ENCODE data around the gene TEX22.

Gene TEX22

DNA sequence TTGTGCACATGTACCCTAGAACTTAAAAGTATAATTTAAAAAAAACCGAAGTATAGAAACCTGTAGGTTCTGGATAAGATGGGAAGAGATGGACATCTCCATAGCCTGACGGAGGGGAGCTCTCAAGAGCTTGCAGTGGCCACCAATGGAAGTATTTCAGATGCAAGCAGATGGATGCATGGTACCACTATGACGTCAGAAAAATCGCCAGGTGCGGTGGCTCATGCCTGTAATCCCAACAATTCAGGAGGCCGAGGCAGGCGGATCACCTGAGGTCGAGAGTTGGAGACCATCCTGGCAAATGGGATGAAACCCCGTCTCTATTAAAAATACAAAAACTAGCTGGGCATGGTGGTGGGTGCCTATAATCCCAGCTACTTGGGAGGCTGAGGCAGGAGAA is 3.4 kb downstream of the TEX22 start:
- in situ Hi-C loops (cut with HindIII; ENCODE audit: low pct_unique_long_range_greater_than_20kb, low sequenced_read_pairs) = no loop called here

GRCh38 chr14:105408592-105408991 is 10.3 kb downstream of the TEX22 start:
- in situ Hi-C loops (cut with HindIII; ENCODE audit: low pct_unique_long_range_greater_than_20kb, low sequenced_read_pairs) = no loop called here
- no peak for TF ChIP-seq JUND (IDR thresholded peaks at IDR 0.05; ENCODE audit: low read depth)
- no peak for DNase-seq (ENCODE audit: low read depth in 1 of 2, low spot score in 1 of 2)

More for the DNA sequence above, 3.4 kb downstream of the TEX22 start:
- no peak for TF ChIP-seq JUND (IDR thresholded peaks at IDR 0.05; ENCODE audit: low read depth)
- DNase-seq (ENCODE audit: low read depth in 1 of 2, low spot score in 1 of 2) = no peak

GRCh38 chr14:105409364-105409763 is 11.0 kb downstream of the TEX22 start:
- no peak for DNase-seq (ENCODE audit: low read depth in 1 of 2, low spot score in 1 of 2)
- in situ Hi-C loops (cut with HindIII; ENCODE audit: low pct_unique_long_range_greater_than_20kb, low sequenced_read_pairs) = no loop called here
- no peak for TF ChIP-seq JUND (IDR thresholded peaks at IDR 0.05; ENCODE audit: low read depth)

GRCh38 chr14:105410642-105411016 is 12.3 kb downstream of the TEX22 start:
- TF ChIP-seq JUND (IDR thresholded peaks at IDR 0.05; ENCODE audit: low read depth) = no peak
- in situ Hi-C loops (cut with HindIII; ENCODE audit: low pct_unique_long_range_greater_than_20kb, low sequenced_read_pairs) = no loop called here
- no peak for DNase-seq (ENCODE audit: low read depth in 1 of 2, low spot score in 1 of 2)

DNA sequence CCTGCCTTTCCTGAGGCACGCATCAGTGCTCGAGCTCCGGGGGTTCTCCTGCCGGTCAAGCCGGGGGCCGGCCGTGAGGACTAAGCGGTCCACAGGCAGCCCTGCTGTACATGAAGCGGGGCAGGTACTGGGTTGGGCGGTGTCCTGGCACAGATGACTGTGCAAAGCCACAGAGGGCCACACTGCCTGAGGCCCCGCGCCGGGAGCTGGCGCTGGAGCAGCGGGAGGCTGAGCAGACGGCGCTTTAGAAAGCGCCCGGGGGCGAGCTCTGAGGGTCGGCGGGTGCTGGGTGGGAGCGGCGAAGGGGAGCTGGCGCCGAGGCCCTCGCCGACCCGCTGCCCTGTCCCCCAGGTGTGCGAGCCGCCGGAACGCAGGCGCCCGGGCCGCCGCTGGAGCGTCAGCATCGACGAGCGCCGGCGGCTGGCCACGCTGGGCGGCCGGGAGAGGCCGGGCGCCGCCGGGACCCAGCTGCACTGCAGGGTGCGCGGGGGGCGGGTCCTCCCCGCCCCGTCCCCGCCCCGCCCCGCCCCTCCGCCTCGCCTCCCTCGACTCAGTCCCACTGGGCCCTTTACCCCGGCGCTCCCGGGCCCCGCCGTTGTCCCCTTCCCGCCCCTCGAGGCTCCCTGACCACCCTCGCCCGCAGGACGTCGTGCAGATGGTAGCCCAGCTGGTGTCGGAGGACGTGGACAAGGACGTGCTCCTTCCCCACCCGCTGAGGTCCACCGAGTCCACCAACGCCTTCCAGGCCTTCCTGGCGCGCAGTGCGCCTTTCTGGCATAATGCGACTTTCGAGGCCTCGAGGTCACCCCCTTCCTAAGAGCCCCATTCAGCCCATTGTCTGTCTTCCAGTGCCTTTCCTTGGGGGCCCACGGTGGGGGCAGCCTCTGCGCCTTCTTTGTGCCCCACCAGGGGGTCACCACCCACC is 12.9 kb downstream of the TEX22 start:
- no peak for TF ChIP-seq JUND (IDR thresholded peaks at IDR 0.05; ENCODE audit: low read depth)
- in situ Hi-C loops (cut with HindIII; ENCODE audit: low pct_unique_long_range_greater_than_20kb, low sequenced_read_pairs) = no loop called here
- peak; percentile 65 to 98 for DNase-seq (ENCODE audit: low read depth in 1 of 2, low spot score in 1 of 2)

DNA sequence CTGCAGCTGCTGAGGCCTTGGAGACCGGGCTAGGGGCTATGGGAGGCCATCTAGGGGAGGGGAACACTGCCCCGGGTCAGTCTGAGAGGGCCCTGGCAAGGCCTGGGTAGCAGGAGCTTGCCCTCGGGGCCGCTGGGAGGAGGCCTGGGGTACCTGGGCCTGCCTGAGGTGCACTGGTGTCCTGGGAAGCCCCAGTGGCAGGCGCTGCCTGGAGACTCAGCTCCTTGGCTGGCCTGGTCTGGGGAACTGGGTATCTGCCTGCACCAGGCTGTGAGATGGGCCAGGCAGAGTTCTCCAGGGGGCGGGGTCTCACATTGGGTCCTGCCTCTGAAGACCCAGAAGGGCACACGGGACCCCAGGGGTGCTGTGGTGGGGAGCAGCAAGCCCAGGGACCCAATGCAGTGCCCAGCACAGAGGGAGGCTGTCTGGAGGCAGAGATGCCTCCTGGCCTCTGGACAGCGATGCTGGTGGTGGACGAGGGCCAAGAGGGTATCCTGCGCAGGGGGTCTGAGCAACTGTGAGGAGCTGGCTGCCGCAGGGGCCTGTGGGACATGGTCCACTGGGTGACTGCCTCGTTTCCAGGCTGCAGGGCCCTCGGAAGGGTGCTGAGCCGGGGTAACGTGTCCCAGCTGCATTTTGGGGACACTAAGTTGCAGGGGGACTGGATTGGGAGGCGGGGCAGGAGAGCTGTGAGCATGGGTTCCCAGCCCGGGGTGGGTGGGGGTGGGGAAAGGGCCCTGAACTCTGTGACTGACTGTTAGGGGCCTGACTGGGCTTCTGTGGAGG is 13.8 kb downstream of the TEX22 start:
- DNase-seq (ENCODE audit: low read depth in 1 of 2, low spot score in 1 of 2) = no peak
- in situ Hi-C loops (cut with HindIII; ENCODE audit: low pct_unique_long_range_greater_than_20kb, low sequenced_read_pairs) = no loop called here
- TF ChIP-seq JUND (IDR thresholded peaks at IDR 0.05; ENCODE audit: low read depth) = no peak

DNA sequence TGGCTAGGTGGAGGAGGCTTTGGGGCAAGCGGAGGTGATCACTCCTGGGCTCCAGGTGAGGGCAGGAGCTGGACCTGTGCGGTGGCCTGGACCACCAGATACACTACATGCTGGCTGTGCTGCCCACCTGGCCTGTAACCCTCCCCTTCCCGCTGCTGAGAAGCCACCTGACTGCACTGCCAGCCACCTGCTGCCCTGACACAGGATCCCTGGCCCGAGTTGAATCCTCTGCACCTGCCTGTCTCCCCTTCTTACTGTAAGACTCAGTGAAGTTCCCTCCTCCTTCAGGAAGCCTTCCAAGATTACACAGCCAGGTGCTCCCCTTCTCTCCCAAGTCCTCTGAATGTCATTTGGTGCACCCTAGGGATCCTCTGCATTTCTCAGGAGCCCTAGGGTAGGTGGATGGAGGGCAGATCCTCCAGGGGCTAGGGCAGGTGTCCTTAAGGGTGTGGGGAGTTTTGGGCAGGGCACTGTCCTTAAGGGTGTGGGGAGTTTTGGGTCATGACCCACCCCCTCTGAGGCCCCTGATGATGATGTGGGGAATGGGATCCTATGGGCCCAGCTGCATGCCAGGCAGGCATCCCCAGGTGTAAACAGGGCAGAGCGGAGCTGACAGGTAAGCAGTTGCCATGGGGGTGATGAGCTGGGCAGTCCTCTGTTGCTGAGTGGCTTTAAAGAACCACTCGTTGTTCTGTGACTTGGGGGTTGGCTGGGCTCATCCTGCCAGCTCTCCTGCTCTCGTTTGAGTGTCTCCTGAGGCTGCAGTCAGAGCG is 14.6 kb downstream of the TEX22 start:
- in situ Hi-C loops (cut with HindIII; ENCODE audit: low pct_unique_long_range_greater_than_20kb, low sequenced_read_pairs) = no loop called here
- DNase-seq (ENCODE audit: low read depth in 1 of 2, low spot score in 1 of 2) = no peak
- TF ChIP-seq JUND (IDR thresholded peaks at IDR 0.05; ENCODE audit: low read depth) = no peak

DNA sequence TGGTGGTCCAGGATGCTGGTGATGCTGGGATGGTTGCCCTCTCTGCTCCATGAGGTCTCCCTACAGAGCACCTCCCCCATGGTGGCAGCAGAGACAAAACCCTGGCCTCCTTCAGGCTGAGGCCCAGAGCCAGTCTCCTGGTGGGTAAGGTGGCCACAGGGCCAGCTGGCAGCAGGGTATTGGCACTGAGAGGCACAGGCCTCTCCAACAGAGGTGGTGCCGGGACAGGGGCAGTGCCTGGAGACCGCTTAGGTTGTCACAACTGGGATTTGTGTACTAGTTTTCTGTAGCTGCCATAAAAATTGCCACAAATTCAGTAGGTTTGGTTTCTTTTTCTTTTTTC is 15.2 kb downstream of the TEX22 start:
- in situ Hi-C loops (cut with HindIII; ENCODE audit: low pct_unique_long_range_greater_than_20kb, low sequenced_read_pairs) = no loop called here
- DNase-seq (ENCODE audit: low read depth in 1 of 2, low spot score in 1 of 2) = no peak
- no peak for TF ChIP-seq JUND (IDR thresholded peaks at IDR 0.05; ENCODE audit: low read depth)

DNA sequence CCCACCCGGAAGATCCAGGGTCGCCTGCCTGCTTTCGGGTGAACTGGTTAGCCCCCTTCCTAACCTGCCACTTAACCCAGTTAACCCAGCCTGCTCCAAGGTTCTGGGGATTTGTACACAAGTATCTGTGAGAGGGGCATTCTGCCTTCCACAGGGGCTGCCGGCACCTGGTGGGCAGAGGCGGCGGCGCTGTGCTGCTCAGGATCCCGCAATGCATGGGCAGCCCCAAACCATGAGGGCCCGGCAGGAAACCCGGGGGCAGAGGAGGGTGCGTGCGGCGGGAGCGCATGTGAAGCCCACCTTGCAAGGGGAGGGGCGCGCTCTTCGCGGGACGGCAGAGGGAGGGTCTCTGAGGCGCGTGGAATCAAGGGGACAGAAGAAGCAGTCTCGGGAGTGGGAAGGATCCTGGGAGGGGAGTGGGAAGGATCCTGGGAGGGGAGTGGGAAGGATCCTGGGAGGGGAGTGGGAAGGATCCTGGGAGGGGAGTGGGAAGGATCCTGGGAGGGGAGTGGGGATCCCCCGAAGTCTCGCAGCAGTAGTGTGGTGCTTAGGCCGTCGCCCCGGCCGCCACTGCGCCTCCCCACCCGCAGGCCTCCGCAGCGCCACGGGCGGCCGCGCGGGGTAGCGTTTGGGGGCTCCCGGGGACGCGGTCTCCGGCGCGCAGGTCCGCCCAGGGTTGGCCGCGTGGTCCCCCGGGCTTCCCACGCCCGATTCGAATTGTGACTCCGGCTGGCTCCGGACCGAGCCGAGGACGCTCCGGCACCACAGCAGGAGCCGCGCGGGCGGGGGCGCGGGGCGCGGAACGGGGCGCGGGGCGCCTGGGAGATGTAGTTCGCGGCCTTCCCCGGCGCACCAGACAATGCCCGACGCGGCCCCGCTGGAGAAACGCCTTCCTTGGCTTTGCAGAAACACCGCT is 16.4 kb downstream of the TEX22 start:
- in situ Hi-C loops (cut with HindIII; ENCODE audit: low pct_unique_long_range_greater_than_20kb, low sequenced_read_pairs) = no loop called here
- no peak for TF ChIP-seq JUND (IDR thresholded peaks at IDR 0.05; ENCODE audit: low read depth)
- peak; percentile 83 to 91 for DNase-seq (ENCODE audit: low read depth in 1 of 2, low spot score in 1 of 2)

- in situ Hi-C loops (cut with HindIII; ENCODE audit: low pct_unique_long_range_greater_than_20kb, low sequenced_read_pairs) = no loop called here
- no peak for DNase-seq (ENCODE audit: low read depth in 1 of 2, low spot score in 1 of 2)
- no peak for TF ChIP-seq JUND (IDR thresholded peaks at IDR 0.05; ENCODE audit: low read depth)
Observed at GRCh38 chr14:105415481-105416428, 17.4 kb downstream of the TEX22 start.

DNA sequence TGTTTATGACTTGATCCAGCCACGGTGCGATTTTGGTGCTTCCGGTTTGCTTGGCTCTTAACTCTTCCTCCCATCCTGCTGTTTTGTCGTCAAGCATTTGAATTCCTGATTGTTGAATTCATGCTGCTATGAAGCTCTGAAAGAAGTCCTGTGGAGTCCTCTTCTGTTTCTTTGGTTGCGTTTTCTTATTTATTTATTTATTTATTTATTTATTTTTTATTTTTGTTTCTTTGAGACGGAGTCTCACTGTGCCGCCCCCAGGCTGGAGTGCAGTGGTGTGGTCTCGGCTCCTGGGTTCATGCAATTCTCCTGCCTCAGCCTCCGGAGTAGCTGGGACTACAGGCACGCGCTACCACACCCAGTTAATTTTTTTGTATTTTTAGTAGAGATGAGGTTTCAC is 18.3 kb downstream of the TEX22 start:
- TF ChIP-seq JUND (IDR thresholded peaks at IDR 0.05; ENCODE audit: low read depth) = no peak
- in situ Hi-C loops (cut with HindIII; ENCODE audit: low pct_unique_long_range_greater_than_20kb, low sequenced_read_pairs) = no loop called here

More for the DNA sequence above, 18.3 kb downstream of the TEX22 start:
- no peak for DNase-seq (ENCODE audit: low read depth in 1 of 2, low spot score in 1 of 2)
